ENCODE measurements around the gene BHLHE40.

GRCh38 chr3:4996223-4996765, 17.1 kb downstream of the BHLHE40 start:
- TF ChIP-seq SRF (IDR thresholded peaks at IDR 0.05; ENCODE audit: low read depth) (no peak), SIN3A (IDR thresholded peaks at IDR 0.05; ENCODE audit: low read depth) (no peak), CTCF (IDR thresholded peaks at IDR 0.05 in 2 of 3, conservative IDR thresholded peaks at IDR 0.05 in 1 of 3; ENCODE audit: borderline replicate concordance in 1 of 3, insufficient read depth in 1 of 3, low read depth in 2 of 3, low read length in 2 of 3) (no peak), EZH2 (IDR thresholded peaks at IDR 0.05) (no peak)

Measured in HCT116 (cell line).